ENCODE data around the gene FAM98C.
A peak's percentile ranks its signal among the peaks of the same experiment; 100 is the strongest.
"Not testable (repeated sequence)": the region's sequence is repeated elsewhere in the genome, so short reads cannot be mapped to it uniquely, and the experiment has no call there.

The FAM98C gene

GRCh38 chr19:38427035-38427677, 24.3 kb downstream of the FAM98C start:
- DNase-seq, result not testable (repeated sequence)

GRCh38 chr19:38429055-38429810, 26.3 kb downstream of the FAM98C start:
- DNase-seq, result no peak

GRCh38 chr19:38429811-38430156, 26.9 kb downstream of the FAM98C start:
- no peak for DNase-seq

GRCh38 chr19:38430931-38431330, 28.0 kb downstream of the FAM98C start:
- no peak for DNase-seq

GRCh38 chr19:38433268-38433733, 30.4 kb downstream of the FAM98C start, which contains the start of gene RYR1:
Gene RYR1, plus strand, starts transcription at chr19:38433691. Its CDS starts 139 bp downstream, at chr19:38433830.
- peak; percentile 81 for DNase-seq

GRCh38 chr19:38434549-38435051, 31.7 kb downstream of the FAM98C start:
- DNase-seq, result no peak

- no peak for DNase-seq
Observed at GRCh38 chr19:38437295-38437694, 34.4 kb downstream of the FAM98C start.

GRCh38 chr19:38437917-38438316, 35.0 kb downstream of the FAM98C start:
- no peak for DNase-seq

GRCh38 chr19:38440592-38440991, 37.7 kb downstream of the FAM98C start:
- DNase-seq, result no peak

GRCh38 chr19:38441657-38442348, 38.9 kb downstream of the FAM98C start:
- peak; percentile 60 for DNase-seq

GRCh38 chr19:38442736-38443135, 39.8 kb downstream of the FAM98C start:
- no peak for DNase-seq

GRCh38 chr19:38443458-38443999, 40.6 kb downstream of the FAM98C start:
- DNase-seq, result no peak

GRCh38 chr19:38444026-38444425, 41.1 kb downstream of the FAM98C start:
- no peak for DNase-seq

GRCh38 chr19:38445362-38445761, 42.5 kb downstream of the FAM98C start:
- DNase-seq, result no peak

- DNase-seq, result no peak
Observed at GRCh38 chr19:38448225-38448624, 45.3 kb downstream of the FAM98C start.

GRCh38 chr19:38449518-38449917, 46.6 kb downstream of the FAM98C start:
- no peak for DNase-seq

- no peak for DNase-seq
Observed at GRCh38 chr19:38451036-38451435, 48.1 kb downstream of the FAM98C start.

- DNase-seq, result no peak
Observed at GRCh38 chr19:38451629-38452028, 48.7 kb downstream of the FAM98C start.

- peak; percentile 49 for DNase-seq
Observed at GRCh38 chr19:38452430-38453366, 49.8 kb downstream of the FAM98C start.

GRCh38 chr19:38453596-38453995, 50.7 kb downstream of the FAM98C start:
- DNase-seq, result no peak

- DNase-seq, result peak; percentile 67
Observed at GRCh38 chr19:38455031-38455430, 52.1 kb downstream of the FAM98C start.

GRCh38 chr19:38457202-38457601, 54.3 kb downstream of the FAM98C start:
- DNase-seq, result no peak

All from hematopoietic multipotent progenitor cell treated with erythropoietin and hydrocortisone succinate and interleukin-3 and kit ligand, for 6 days (in vitro differentiated cells).